Upper lobe of left lung (tissue), 4 donors: Measurements from ENCODE around the gene METRN.

ENCODE experiments used
- POLR2A ChIP-seq, 4 donors: fragments of 450-650 bp; IDR thresholded peaks; one replicate each; pipeline ENCODE4 v1.5.1; 2016 to 2017; ENCODE audit warnings: antibody characterized with exemption in 4 of 4, mild to moderate bottlenecking in 2 of 4
- POLR2AphosphoS5 ChIP-seq, 2 donors: sonication (generic); formaldehyde crosslinking; IDR thresholded peaks; one replicate each; pipeline ENCODE4 v1.5.1; 2017; ENCODE audit warnings: antibody characterized with exemption in 2 of 2
- TF ChIP-seq, protein P1 (sequence below), 6 experiments: fragments of 450-650 bp in 4 of 6; fragments of 200-600 bp in 2 of 6; sonication (generic) in 2 of 6; IDR thresholded peaks; one replicate each; pipeline ENCODE4 v1.5.1; 2016 to 2019; ENCODE audit warnings: antibody characterized with exemption in 6 of 6

DNA sequence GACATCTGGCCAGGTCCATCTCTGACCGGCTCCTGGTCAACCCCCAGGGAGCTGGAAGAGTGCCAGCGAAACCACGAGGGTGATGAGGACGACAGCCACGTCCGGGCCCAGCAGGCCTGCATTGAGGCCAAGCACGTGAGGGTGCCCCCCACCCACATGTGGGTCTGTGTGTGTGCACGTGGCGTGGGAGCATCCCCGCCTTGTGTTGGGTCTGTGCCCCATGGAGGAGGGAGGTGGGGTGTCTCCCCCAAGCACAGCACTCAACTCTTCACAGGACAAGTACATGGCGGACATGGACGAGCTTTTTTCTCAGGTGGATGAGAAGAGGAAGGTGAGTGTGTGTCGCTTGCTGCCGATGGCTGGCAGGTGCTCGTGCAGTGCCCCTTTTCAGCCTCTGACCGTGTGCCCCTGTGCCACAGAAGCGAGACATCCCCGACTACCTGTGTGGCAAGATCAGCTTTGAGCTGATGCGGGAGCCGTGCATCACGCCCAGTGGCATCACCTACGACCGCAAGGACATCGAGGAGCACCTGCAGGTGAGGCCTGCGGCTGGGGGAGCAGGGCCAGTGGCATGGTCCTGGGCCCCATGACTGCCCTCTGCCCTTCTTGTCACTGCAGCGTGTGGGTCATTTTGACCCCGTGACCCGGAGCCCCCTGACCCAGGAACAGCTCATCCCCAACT, 33.0 kb upstream of the METRN start:
- TF ChIP-seq, protein P1, sequence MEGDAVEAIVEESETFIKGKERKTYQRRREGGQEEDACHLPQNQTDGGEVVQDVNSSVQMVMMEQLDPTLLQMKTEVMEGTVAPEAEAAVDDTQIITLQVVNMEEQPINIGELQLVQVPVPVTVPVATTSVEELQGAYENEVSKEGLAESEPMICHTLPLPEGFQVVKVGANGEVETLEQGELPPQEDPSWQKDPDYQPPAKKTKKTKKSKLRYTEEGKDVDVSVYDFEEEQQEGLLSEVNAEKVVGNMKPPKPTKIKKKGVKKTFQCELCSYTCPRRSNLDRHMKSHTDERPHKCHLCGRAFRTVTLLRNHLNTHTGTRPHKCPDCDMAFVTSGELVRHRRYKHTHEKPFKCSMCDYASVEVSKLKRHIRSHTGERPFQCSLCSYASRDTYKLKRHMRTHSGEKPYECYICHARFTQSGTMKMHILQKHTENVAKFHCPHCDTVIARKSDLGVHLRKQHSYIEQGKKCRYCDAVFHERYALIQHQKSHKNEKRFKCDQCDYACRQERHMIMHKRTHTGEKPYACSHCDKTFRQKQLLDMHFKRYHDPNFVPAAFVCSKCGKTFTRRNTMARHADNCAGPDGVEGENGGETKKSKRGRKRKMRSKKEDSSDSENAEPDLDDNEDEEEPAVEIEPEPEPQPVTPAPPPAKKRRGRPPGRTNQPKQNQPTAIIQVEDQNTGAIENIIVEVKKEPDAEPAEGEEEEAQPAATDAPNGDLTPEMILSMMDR (IDR thresholded peaks at IDR 0.05) = no peak
- no peak for TF ChIP-seq POLR2A (IDR thresholded peaks at IDR 0.05)
- no peak for TF ChIP-seq POLR2AphosphoS5 (IDR thresholded peaks at IDR 0.05)
